WTC11 (cell line): ENCODE data around the gene FADS6. TPM values are rescaled to one million over a fixed set of nuclear protein-coding genes. Genes with fewer than 3 reads are reported as not detected.

ENCODE experiments used
- ATAC-seq: fragments of 200-7000 bp; cut with Tn5 transposase; 2 replicates; pipeline ENCODE4 v1.10.0; 2021; ENCODE audit warnings: mild to moderate bottlenecking, moderate library complexity
- CTCF ChIA-PET: fragments of 300-600 bp; sonication (Branson Sonifier 250); formaldehyde crosslinking; loops from one replicate; lab custom pipeline; 2021; ENCODE audit warnings: antibody characterized with exemption; lab: Charles Lee
- POLR2A ChIA-PET: fragments of 350-600 bp; sonication (Branson Sonifier 250); formaldehyde crosslinking; loops from one replicate; lab custom pipeline; 2021; ENCODE audit warnings: antibody characterized with exemption; lab: Charles Lee
- DNase-seq: peaks from one replicate; pipeline ENCODE4 v3.0.0; 2021; ENCODE audit warnings: low spot score
- H3K27ac Mint-ChIP-seq: 2 replicates; pipeline ENCODE4 v1.8.0; 2021; ENCODE audit warnings: mixed read lengths
- H3K27me3 Mint-ChIP-seq: 2 replicates; pipeline ENCODE4 v1.8.0; 2021; ENCODE audit warnings: low read depth, mild to moderate bottlenecking, moderate library complexity, mixed read lengths
- H3K36me3 Mint-ChIP-seq: 2 replicates; pipeline ENCODE4 v1.8.0; 2021; ENCODE audit warnings: mixed read lengths
- H3K4me1 Mint-ChIP-seq: 2 replicates; pipeline ENCODE4 v1.8.0; 2022; ENCODE audit warnings: mixed read lengths
- H3K4me3 Mint-ChIP-seq: 2 replicates; pipeline ENCODE4 v1.8.0; 2021; ENCODE audit warnings: mild to moderate bottlenecking, moderate library complexity, mixed read lengths
- H3K9me3 Mint-ChIP-seq: 2 replicates; pipeline ENCODE4 v1.8.0; 2021; ENCODE audit warnings: mixed read lengths
- ATF3 ChIP-seq: sonication (generic); formaldehyde crosslinking; conservative IDR thresholded peaks from 2 replicates; pipeline ENCODE4 v1.8.1; 2022; ENCODE audit warnings: mild to moderate bottlenecking, missing genetic modification reagents
- CDX4 ChIP-seq: fragments of 250-450 bp; sonication (Bioruptor Pico); IDR thresholded peaks from 2 replicates; pipeline ENCODE4 v1.9.0; 2021; ENCODE audit warnings: moderate library complexity, mild to moderate bottlenecking, inconsistent platforms, borderline replicate concordance
- CREB1 ChIP-seq: sonication (generic); formaldehyde crosslinking; IDR thresholded peaks from 2 replicates; pipeline ENCODE4 v1.8.0; 2023; ENCODE audit warnings: mild to moderate bottlenecking, missing genetic modification reagents
- ERG ChIP-seq: fragments of 250-450 bp; sonication (Bioruptor Pico); IDR thresholded peaks from 2 replicates; pipeline ENCODE4 v1.8.0; 2021; ENCODE audit warnings: mild to moderate bottlenecking
- FOXP4 ChIP-seq: sonication (generic); formaldehyde crosslinking; IDR thresholded peaks from 2 replicates; pipeline ENCODE4 v1.8.0; 2022; ENCODE audit warnings: mild to moderate bottlenecking, missing genetic modification reagents
- GRHL2 ChIP-seq: fragments of 250-450 bp; sonication (Bioruptor Pico); IDR thresholded peaks from 2 replicates; pipeline ENCODE4 v1.8.0; 2022; ENCODE audit warnings: mild to moderate bottlenecking, moderate library complexity; ENCODE audit not compliant: insufficient replicate concordance, severe bottlenecking
- JUN ChIP-seq: sonication (generic); formaldehyde crosslinking; IDR thresholded peaks from 2 replicates; pipeline ENCODE4 v1.8.0; 2023; ENCODE audit warnings: mild to moderate bottlenecking, missing genetic modification reagents
- MXD4 ChIP-seq: fragments of 250-450 bp; sonication (Bioruptor Pico); IDR thresholded peaks from 2 replicates; pipeline ENCODE4 v1.8.0; 2021; ENCODE audit warnings: mild to moderate bottlenecking, moderate library complexity, borderline replicate concordance
- NFYB ChIP-seq: sonication (generic); formaldehyde crosslinking; conservative IDR thresholded peaks from 2 replicates; pipeline ENCODE4 v1.8.0; 2022; ENCODE audit warnings: low read depth, missing genetic modification reagents
- PRRX2 ChIP-seq: fragments of 250-450 bp; sonication (Bioruptor Pico); IDR thresholded peaks from 2 replicates; pipeline ENCODE4 v1.8.0; 2021; ENCODE audit warnings: mild to moderate bottlenecking
- STAT6 ChIP-seq: sonication (generic); formaldehyde crosslinking; conservative IDR thresholded peaks from 2 replicates; pipeline ENCODE4 v1.8.1; 2023; ENCODE audit warnings: mild to moderate bottlenecking, low read depth, missing genetic modification reagents, moderate library complexity
- TEAD1 ChIP-seq: sonication (generic); formaldehyde crosslinking; IDR thresholded peaks from 2 replicates; pipeline ENCODE4 v1.8.0; 2022; ENCODE audit warnings: mild to moderate bottlenecking, missing genetic modification reagents
- TEAD4 ChIP-seq: sonication (generic); formaldehyde crosslinking; IDR thresholded peaks from 2 replicates; pipeline ENCODE4 v1.8.0; 2022; ENCODE audit warnings: mild to moderate bottlenecking, missing genetic modification reagents
- USF2 ChIP-seq: sonication (generic); formaldehyde crosslinking; IDR thresholded peaks from 2 replicates; pipeline ENCODE4 v1.8.1; 2023; ENCODE audit warnings: mild to moderate bottlenecking, missing genetic modification reagents, moderate library complexity
- ZMAT4 ChIP-seq: fragments of 250-450 bp; sonication (Bioruptor Pico); IDR thresholded peaks from 2 replicates; pipeline ENCODE4 v1.9.0; 2021; ENCODE audit warnings: mild to moderate bottlenecking
- ZNF121 ChIP-seq: sonication (generic); formaldehyde crosslinking; IDR thresholded peaks from 2 replicates; pipeline ENCODE4 v1.8.0; 2023; ENCODE audit warnings: missing genetic modification reagents
- ZNF263 ChIP-seq: sonication (generic); formaldehyde crosslinking; IDR thresholded peaks from 2 replicates; pipeline ENCODE4 v1.8.1; 2022; ENCODE audit warnings: low read depth, mild to moderate bottlenecking, moderate library complexity, missing genetic modification reagents
- ZNF317 ChIP-seq: sonication (generic); formaldehyde crosslinking; IDR thresholded peaks from 2 replicates; pipeline ENCODE4 v1.8.1; 2023; ENCODE audit warnings: low read depth, mild to moderate bottlenecking, moderate library complexity, missing genetic modification reagents, borderline replicate concordance
- ZNF416 ChIP-seq: fragments of 250-450 bp; sonication (Bioruptor Pico); IDR thresholded peaks from 2 replicates; pipeline ENCODE4 v1.9.0; 2021; ENCODE audit warnings: mild to moderate bottlenecking, inconsistent platforms
- ZNF512 ChIP-seq: sonication (generic); formaldehyde crosslinking; IDR thresholded peaks from 2 replicates; pipeline ENCODE4 v1.8.1; 2022; ENCODE audit warnings: missing genetic modification reagents, borderline replicate concordance
- total RNA-seq: library from RNA; stranded (reverse); gene quantifications from 3 replicates; pipeline ENCODE4 v1.2.3, GENCODE V29; 2021

FADS6 gene
- total RNA-seq, 1 experiment from 2014 or later = 1.2 TPM

- TF ChIP-seq MXD4 (CRISPR knock-in tag) (no peak), TEAD1 (no peak), FOXP4 (CRISPR knock-in tag) (no peak), ZMAT4 (no peak), NFYB (no peak), ZNF416 (CRISPR knock-in tag) (no peak), ZNF263 (CRISPR knock-in tag) (no peak), STAT6 (no peak)
- TF ChIP-seq, all 79 proteins: peak for 0
Measured at GRCh38 chr17:74854792-74855191, 38.6 kb downstream of the FADS6 start (continued).

- Mint-ChIP-seq H3K36me3 (no peaks in the 10 kb centered on the region), H3K4me1 (peaks cover 9% of the 10 kb centered on the region), H3K27ac (no peak overlapping the region), H3K4me3 (peak overlapping the region; percentile 79), H3K9me3 (no peaks in the 10 kb centered on the region), H3K27me3 (peaks cover 94% of the 10 kb centered on the region)
- ATAC-seq = no peak
- ChIA-PET CTCF (interaction anchor here (2.2 to 12.3 kb wide), 3 partner anchors 8 to 19 kb away, joined by 12 to 347 read pairs (median 76); partner anchors contain the start of genes FDXR and GRIN2C), POLR2A (no interaction called here)
- TF ChIP-seq ZNF512 (CRISPR knock-in tag) (no peak), ZNF317 (CRISPR knock-in tag) (no peak), ZNF121 (CRISPR knock-in tag) (no peak), TEAD4 (CRISPR knock-in tag) (no peak), ERG (CRISPR knock-in tag) (no peak), GRHL2 (CRISPR knock-in tag) (no peak), ZMAT4 (no peak), PRRX2 (CRISPR knock-in tag) (no peak), CREB1 (CRISPR knock-in tag) (no peak), ATF3 (CRISPR knock-in tag) (no peak), JUN (CRISPR knock-in tag) (no peak), CDX4 (CRISPR knock-in tag) (no peak), USF2 (CRISPR knock-in tag) (no peak)
- no peak for DNase-seq
Measured at GRCh38 chr17:74853669-74854068, 39.8 kb downstream of the FADS6 start.
